Putamen (tissue), 1 donor: ENCODE results near the gene PIGM.

ENCODE experiments used
- DNase-seq: peaks from one replicate; pipeline ENCODE4 v3.0.0-alpha.2; 2016; ENCODE audit warnings: low spot score

The PIGM gene

DNA sequence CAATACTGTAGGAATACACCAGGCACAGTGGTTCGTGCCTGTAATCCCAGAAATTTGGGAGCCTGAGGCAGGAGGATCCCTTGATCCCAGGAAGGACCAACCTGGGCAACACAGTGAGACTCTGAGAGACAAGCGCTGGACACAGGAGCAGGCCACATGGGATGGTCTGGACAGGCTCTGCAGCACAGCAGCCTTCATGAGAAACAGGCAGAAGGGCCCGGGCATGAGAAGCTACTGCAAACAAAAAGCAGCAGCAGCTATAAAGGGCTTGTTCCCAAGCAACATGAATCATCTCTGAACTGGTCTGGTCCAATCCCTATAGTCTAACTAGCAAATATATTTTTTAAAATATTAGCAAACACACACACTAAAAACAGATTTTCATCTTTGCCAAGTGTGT is 42.2 kb downstream of the PIGM start:
- no peak for DNase-seq

DNA sequence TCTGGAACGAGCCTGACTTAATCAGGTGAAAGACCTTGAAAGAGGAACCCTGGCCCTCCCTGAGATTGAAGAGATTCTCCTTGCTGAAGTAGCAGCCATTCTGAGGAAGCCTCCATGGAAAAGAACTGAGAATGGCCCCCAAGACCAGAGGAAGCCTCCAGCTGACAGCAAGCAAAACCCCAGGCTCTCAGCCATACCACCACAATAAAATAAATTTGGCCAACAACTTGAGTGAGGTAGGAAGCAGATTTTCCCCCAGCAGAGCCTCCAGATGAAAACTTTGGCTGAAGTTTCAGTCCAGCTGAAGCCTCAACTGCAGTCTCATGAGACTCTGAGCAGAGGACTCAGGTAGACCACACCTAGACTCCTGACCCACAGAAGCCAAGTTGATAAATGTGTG is 43.8 kb downstream of the PIGM start:
- DNase-seq, result no peak

DNA sequence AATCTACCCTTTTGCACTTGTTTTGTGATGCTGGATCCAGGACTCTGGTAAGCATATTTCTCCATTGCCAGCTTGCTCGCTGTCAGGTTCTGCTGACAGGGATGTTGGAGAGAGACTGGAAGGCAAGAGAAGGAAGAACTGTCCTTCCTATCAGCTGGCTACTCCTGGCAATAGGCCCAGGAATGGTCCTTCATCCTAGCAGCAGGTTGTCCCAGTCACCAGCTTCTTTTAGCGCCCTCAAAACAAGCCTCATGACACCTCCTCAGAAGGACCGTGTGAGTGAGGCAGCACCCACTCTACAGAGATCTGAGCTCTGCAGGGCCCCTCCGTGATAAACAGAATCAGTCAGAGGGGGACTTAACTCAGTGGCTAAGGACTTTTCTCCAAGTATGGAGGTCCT is 44.6 kb downstream of the PIGM start:
- no peak for DNase-seq

DNA sequence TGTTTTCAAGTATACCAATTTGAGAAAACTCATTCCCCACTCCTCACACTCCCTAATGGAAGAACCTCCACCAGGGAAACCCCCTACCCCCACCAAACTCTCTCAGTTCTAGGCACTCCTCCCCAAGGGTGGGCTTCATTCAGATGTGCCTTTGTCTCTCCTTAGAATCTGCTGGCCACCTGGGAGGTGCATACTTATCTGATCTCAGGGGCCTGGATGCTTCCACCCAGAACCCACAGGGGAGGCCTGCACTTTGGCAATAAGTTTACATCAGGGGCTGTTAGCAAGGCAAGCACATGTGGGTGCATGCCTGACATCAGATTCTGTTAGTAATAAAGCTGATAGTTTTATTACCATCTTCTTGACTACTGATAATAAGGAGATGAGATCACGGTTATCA is 45.3 kb downstream of the PIGM start:
- DNase-seq, result no peak

DNA sequence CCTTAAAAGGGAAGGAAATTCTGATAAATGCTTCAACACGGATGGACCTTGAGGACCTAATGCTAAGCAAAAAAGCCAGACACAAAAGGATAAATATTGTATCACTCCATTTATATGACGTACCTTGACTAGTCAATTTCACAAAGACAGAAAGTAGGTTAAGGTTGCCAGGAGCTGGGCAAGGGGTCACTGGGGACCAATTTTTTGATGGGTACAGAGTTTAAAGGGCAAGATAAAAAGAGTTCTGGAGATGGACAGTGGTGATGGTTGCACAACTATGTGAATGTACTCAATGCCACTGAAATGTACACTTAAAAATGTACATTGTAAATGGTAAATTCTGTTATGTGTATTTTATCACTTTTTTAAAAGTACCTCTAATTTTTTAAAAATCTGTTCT is 45.7 kb downstream of the PIGM start:
- DNase-seq, result no peak

DNA sequence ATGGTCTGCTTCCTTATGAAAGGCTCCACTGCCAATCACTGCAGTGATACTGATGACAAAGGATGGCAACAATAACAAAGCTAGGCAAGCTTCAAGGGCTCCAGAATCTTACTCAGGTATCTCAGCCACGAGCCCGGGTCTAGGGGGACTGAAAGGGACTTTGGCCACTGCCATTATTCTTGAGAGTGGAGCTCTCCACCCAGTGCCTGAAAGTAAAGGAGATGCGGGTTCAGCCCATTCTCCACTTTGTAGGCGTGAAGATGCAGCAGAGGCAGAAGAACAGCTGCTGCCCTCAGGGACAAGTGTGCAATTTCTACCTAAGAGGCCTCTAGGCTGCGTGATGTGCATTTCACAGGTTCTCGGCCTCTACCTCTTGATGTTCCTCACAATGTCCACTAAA is 46.3 kb downstream of the PIGM start:
- no peak for DNase-seq

DNA sequence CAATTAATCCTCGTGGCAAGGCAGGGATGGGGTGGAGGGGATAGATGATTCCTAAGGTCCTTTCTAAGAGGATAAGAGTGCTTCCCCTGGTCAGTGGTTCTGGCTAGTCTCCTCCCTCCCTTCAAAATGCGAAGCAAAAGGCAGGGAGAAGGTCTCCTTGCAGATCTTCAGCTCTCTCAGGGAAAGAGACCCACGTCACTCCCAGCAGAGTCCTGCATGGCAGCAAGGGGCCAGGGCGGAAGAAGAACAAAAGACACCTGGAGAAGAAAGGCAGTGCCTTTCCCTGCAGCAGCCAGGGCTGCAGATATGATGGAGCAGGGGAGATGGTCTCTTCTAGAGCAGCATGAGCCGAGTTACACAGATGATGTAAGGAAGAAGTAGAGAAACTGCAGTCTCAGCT is 48.1 kb downstream of the PIGM start:
- no peak for DNase-seq

DNA sequence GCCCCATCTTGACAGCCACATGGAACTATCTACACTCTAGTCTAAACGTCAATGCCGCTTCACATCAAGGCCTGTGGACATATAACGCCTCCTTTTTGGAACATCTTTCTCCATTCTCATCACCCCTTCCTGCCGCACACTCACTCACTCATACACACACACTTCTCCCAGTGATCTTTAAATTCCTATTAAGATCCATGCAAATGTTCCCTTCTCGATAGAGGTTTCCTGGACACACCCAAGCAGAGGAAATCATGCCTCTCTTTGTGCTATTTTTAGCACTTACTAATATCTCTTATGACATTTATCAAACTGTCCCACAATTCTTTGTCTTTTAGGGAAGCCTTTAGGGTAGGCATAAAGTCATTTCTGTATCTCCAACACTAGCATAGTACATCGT is 49.5 kb downstream of the PIGM start:
- no peak for DNase-seq

DNA sequence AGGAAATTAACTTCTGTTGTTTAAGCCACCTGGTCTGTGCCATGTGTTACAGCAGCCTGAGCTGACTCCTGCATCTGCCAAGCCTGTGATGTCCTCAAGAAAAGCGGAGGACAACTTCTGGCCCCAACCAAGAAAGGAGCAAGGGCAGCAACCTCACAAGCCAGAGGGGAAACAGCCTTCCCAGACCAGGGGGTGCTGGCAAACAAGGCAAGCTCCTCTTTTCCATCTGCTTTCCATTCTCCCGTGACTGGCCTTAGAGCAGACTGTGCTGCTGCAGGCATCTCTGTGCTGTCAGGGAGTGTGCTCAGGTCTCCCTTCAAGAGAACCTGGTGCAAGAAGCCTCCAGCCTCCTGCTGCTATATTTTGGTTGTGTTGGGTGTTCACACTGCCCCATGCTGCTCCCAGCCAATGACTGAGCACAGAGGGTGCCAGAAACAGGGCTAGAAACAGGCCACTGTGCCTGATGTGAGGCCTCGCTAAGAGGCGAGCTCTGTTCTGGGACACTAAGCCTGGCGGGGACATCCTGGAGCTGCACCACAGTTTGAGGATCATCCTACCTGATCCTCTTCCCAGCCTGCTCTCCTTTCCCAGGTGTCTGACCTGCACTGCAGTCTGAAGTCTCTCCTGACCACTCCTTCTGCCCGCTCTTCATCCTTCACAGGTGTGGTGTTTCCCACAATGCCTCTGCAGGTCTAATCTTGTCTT is 50.3 kb downstream of the PIGM start:
- no peak for DNase-seq

DNA sequence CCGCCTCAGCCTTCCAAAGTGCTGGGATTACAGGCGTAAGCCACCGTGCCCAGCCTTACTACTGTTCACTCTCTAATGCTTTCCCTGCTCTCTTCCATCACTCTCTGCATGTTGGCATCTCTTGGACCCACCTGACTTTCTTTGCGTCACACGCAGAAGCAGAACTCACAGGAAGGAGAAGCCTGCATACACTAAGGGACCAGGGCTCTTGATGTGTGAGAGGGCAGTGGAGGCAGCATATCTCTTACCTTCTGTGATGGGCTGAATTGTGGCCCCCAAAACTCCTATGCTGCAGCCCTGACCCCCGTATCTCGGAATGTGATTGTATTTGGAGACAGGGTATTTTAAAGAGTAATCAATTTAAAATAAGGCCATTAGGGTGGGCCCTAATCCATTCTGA is 51.0 kb downstream of the PIGM start:
- no peak for DNase-seq

DNA sequence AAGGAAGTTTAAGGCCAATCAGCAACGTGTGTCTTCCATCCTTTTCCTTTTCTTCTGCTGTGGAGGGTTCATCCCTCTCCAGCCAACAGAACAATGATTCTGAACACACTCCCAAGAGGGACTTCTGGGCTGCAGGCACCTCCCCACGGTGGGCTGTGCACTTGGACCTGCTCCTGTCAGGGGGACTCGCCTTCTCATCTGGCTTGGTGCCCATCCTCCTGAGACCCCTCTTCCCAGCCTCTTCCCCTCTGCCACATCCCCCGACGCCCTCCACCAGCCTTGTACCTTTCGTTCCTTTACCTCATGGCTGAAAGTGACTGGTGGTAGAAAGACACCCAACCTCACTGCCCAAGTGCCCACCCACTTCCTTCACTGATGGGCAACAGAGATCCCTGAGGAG is 51.7 kb downstream of the PIGM start:
- no peak for DNase-seq

DNA sequence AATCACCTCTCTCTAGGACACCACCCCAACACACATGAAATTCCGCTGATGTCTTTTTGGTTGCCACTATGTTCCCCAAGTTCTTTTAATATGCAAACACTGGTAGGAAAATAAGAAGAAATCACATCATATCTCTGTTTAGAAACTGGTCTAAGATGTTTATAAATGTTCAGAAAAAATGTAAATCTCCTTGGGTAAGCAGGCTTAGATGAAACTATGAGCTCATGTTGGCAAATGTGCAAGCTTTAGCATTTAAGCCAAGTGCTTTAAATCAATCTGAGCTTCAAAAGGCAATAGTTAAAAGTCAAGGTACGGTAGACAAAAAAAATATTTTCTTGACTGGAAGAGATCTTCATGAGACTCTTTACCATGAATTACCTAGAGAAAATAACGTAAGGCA is 52.5 kb downstream of the PIGM start:
- no peak for DNase-seq

DNA sequence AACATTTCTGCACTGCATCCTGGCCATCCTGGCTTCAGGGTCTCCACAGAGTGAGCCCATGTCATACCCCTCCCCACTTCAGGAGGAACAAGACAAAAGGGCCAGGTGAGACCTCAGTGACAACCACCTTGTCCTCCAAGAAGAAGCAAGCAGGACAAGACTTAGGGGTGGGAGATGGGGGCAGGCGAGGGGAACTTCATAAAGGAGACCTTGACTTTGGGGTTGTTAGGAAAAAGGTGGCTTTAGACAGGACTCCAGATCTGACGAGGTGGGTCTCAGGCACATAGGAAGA is 53.7 kb downstream of the PIGM start:
- DNase-seq, result no peak

DNA sequence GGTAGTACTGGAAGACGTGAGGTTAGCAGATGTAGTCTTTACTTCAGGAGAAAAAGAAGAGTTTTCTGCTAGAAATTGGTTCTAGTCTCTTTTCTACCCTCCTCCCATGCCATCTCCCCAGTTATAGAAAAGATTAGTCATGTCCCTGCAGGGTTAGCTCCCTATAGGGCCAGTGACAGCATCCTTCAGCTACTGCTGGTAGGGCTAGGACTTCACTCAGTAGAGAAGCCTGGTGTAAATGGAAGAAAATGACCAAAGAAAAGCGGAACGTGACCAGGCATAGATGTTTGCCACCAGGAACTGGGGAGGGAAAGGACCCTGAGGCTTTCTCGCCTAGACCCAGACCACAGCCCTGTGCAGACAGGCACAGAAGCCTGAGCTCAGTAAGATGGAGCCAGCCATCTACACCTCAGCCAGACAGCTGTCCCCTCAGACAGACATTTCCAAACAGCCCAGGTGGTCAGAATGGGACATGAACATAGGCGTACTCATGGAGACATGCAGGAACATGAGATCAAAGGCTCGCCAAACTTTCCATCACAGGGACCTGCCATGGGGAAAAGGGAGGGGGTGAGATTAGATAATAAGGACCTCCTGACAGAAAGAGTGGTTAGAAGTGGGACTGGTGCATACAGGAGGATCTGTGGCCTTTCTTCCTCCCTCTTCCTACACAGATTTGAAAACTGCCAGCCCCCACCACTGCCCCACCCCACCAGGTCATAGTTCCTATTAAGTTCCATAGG is 54.3 kb downstream of the PIGM start:
- DNase-seq, result no peak
